ENCODE data around the gene MALRD1. TPM values are rescaled to one million over a fixed set of nuclear protein-coding genes. Genes with fewer than 3 reads are reported as not detected.

Gene MALRD1
- total and polyA plus RNA-seq, 2 of the 8 experiments (the other 6 are each of a cell fraction or from before 2014, with no cell fraction given), result 0.32 to 0.35 TPM

GRCh38 chr10:19431622-19432351, 383.2 kb downstream of the MALRD1 start:
- Histone ChIP-seq H4K20me1 (replicated peaks in 1 of 2; ENCODE audit: control insufficient read depth in 1 of 2, insufficient read depth in 2 of 2, low read length in 2 of 2) (no peaks in the 10 kb centered on the region), H2BK15ac (ENCODE audit: low read length) (no peak overlapping the region), H3K18ac (ENCODE audit: extremely low read depth, low read length) (no peak overlapping the region), H3K36me3 (ENCODE audit: control insufficient read depth in 2 of 4, insufficient read depth in 4 of 4, low read length in 3 of 4) (no peaks in the 10 kb centered on the region), H3K79me2 (ENCODE audit: control insufficient read depth in 1 of 2, insufficient read depth in 2 of 2, low read length in 2 of 2) (no peaks in the 10 kb centered on the region), H3K4me3 (ENCODE audit: extremely low read depth in 1 of 4, insufficient read depth in 2 of 4, low read depth in 3 of 4, low read length in 4 of 4) (no peak overlapping the region), H3K79me1 (ENCODE audit: low read depth, low read length) (no peaks in the 10 kb centered on the region), H3K27me3 (replicated peaks in 1 of 4; ENCODE audit: control insufficient read depth in 3 of 4, extremely low read depth in 1 of 4, insufficient read depth in 3 of 4, low read length in 3 of 4) (no peaks in the 10 kb centered on the region), H2AK5ac (ENCODE audit: low read depth, low read length) (no peak overlapping the region), H2BK20ac (ENCODE audit: low read length) (no peak overlapping the region), H3K9me3 (ENCODE audit: insufficient read depth in 2 of 2, low read depth in 1 of 2, low read length in 1 of 2) (no peaks in the 10 kb centered on the region), H3K23ac (ENCODE audit: insufficient read length) (no peak overlapping the region), H3K4ac (replicated peaks; ENCODE audit: insufficient read length, low read depth, low read length) (no peak overlapping the region), H4K8ac (ENCODE audit: extremely low read depth, insufficient read depth, low read length) (no peak overlapping the region), H3K4me2 (ENCODE audit: insufficient read depth in 1 of 2, low read depth in 2 of 2, low read length in 2 of 2) (no peak overlapping the region), H3K56ac (replicated peaks; ENCODE audit: insufficient read length, low read depth, low read length) (no peak overlapping the region), H2BK5ac (ENCODE audit: low read depth, low read length) (no peak overlapping the region), H2BK12ac (ENCODE audit: low read depth, low read length) (no peak overlapping the region), H4K5ac (ENCODE audit: insufficient read length, low read depth, low read length) (no peak overlapping the region), H3K14ac (ENCODE audit: insufficient read length) (no peak overlapping the region), H4K91ac (replicated peaks; ENCODE audit: insufficient read length, low read length) (no peak overlapping the region), H2BK120ac (replicated peaks; ENCODE audit: low read depth, low read length) (no peak overlapping the region), H3K9ac (replicated peaks in 1 of 4; ENCODE audit: extremely low read depth in 1 of 4, low read depth in 3 of 4, low read length in 3 of 4) (no peak overlapping the region), H3K27ac (ENCODE audit: low read depth, low read length) (no peak overlapping the region), H3K23me2 (ENCODE audit: low read depth, low read length) (no peaks in the 10 kb centered on the region; the same call in 1 of the 2 replicates), H2AFZ (ENCODE audit: low read length) (no peak overlapping the region), H3K4me1 (replicated peaks in 1 of 4; ENCODE audit: control insufficient read depth in 3 of 4, insufficient read depth in 4 of 4, low read length in 3 of 4) (no peaks in the 10 kb centered on the region)
- FAIRE-seq (no peak), DNase-seq (ENCODE audit: low read depth in 1 of 2, low spot score in 2 of 2) (no peak)
- 73% methylated on average over 5 of the region's 5 CpGs; no CpG with 5 or more reads in 1 of the 2 experiments for WGBS, 2 experiments (ENCODE audit: extremely low coverage in 1 of 2, insufficient coverage in 1 of 2, insufficient read length in 1 of 2, insufficient replicate concordance in 2 of 2, low coverage in 1 of 2, low lambda C conversion rate in 2 of 2, missing lambda C conversion rate in 1 of 2)
- ChIA-PET POLR2A (ENCODE audit: partially characterized antibody) (no interaction called here), CTCF (ENCODE audit: partially characterized antibody) (no interaction called here)
- TF ChIP-seq SIX5 (IDR thresholded peaks at IDR 0.05; ENCODE audit: low read depth, low read length) (no peak), E2F6 (IDR thresholded peaks at IDR 0.05) (no peak), FOSL1 (IDR thresholded peaks at IDR 0.05; ENCODE audit: insufficient read depth, low read depth, low read length) (no peak), RNF2 (IDR thresholded peaks at IDR 0.05; ENCODE audit: borderline replicate concordance, low read depth, low read length, missing control alignments, poor library complexity, severe bottlenecking) (no peak), ATF3 (IDR thresholded peaks at IDR 0.05; ENCODE audit: insufficient read depth, low read depth, low read length) (no peak), KDM5A (IDR thresholded peaks at IDR 0.05; ENCODE audit: low read length) (no peak), POLR2A (IDR thresholded peaks at IDR 0.05; ENCODE audit: control extremely low read depth in 1 of 2, low read depth in 2 of 2, low read length in 2 of 2) (no peak), NANOG (IDR thresholded peaks at IDR 0.05; ENCODE audit: insufficient read depth, low read depth, low read length, poor library complexity, severe bottlenecking) (no peak), CTCF (IDR thresholded peaks at IDR 0.05; ENCODE audit: control extremely low read depth in 1 of 3, insufficient read depth in 1 of 3, low read depth in 1 of 3, low read length in 3 of 3) (no peak)
